ENCODE measurements around the gene HLA-DOB.
"Not testable (repeated sequence)": the region's sequence is repeated elsewhere in the genome, so short reads cannot be mapped to it uniquely, and the experiment has no call there.

The HLA-DOB gene

DNA sequence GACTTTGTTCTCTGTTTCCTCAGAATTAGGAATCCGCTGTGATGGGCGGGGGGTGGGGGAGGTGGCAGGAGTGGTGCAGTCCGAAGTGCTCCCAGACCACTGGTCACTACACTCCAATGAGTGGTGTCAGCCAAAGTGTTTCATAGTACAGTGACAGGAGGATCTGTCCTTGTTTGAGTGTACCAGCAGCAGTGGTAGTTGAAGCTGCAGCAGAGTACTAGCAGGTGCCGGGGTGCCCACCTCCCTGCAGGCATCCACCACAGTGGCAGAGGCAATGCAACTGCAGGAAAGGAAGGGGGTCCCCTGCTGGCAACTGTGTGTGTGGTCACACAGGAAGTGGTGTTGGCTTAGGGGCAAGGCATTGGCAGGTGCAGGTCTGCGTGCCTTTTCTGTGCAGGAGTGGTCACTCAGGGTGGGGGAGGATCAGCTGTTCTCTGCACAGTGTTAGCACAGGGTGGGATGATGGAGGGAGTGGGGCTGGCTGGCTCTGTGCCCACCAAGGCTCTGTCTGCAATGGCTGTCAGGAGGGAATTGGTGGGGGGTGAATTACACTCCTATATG is 9.7 kb downstream of the HLA-DOB start:
- DNase-seq: no peak

- not testable (repeated sequence) for DNase-seq
Measured at GRCh38 chr6:32805404-32805803, 11.4 kb downstream of the HLA-DOB start.

GRCh38 chr6:32803416-32803815 is 13.4 kb downstream of the HLA-DOB start:
- DNase-seq: no peak

DNA sequence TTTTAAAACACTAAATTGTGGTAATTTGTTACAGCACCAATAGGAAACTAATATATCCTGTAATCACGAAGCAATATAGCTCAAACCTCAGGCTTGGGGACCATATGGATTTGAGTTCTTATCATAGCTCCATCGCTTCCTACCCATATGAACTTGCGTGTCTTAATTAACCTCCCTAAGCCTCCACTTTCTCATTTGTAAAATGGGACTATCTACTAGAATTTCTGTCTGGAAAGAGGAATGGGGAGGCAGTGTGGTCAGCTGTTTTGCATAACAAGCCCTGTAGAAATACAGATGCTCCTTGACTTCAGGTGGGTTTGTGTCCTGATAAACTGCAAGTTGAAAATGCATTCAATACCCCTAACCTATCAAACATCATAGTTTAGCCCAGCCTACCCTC is 17.1 kb downstream of the HLA-DOB start:
- no peak for DNase-seq

- no peak for DNase-seq
Measured at GRCh38 chr6:32799168-32799567, 17.6 kb downstream of the HLA-DOB start.

DNA sequence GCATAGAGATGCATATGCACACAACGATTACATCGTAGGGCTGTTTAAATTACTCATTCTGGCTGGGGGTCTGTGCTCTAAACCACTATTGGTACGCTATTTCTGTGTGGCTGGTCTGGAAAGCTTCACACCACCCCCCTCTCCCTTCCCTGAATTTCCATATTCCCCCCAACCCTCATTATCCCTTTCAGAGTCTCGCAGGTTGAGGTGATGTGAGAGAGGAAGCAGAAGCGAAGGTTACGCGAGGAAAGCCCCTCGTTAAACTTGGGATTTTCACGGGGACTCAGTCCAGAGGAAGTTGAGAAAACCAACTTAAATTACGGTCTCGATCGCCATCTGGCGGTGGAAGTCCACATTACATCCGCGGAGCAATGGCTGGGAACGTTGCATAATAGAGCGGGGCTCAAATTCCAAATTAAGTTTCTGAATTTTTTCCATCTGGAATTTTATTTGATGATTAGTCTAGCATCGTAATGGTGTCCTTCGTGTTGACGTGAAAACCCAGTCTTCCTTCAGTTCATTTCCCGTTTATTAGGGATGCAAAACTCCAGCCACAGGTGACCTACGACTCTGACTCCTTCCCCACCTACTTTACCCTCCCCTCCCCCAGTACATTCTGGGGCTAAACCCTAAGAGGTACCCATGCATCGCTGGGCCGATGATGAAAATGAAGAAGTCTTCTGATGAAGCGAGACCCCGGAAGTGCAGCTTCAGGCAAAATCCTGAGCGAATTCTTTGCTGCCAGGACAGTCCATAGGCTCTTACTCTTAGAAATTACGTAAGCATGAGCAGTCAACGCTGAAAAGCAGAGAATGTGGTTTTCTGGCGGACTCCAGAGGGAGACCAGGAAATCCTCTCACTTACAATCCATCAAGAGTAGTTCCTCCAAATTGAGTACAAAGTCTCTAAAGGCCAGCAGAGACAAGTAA is 19.7 kb downstream of the HLA-DOB start:
- DNase-seq: peak; percentile 97

DNA sequence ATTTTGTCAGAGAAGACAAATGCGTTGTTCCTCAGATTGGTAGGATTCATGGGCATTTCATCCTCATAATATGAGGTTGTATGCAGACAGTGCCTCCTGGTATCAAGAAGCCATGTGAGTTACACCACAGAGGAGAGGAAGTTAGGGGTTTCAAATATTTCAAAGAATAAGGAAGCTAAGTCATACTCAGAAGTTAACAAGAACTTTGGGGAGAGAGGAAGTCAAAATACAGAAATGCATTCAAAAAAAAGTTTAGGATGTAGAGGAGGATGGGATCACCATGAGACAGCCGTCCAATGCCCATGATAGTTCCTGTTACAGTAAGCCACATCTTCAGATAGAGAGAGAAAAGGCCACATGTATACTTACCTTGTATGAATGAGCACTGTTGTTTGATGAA is 22.3 kb downstream of the HLA-DOB start:
- DNase-seq: no peak

GRCh38 chr6:32792901-32793435 is 23.8 kb downstream of the HLA-DOB start:
- no peak for DNase-seq

GRCh38 chr6:32790306-32790705 is 26.5 kb downstream of the HLA-DOB start:
- no peak for DNase-seq

DNA sequence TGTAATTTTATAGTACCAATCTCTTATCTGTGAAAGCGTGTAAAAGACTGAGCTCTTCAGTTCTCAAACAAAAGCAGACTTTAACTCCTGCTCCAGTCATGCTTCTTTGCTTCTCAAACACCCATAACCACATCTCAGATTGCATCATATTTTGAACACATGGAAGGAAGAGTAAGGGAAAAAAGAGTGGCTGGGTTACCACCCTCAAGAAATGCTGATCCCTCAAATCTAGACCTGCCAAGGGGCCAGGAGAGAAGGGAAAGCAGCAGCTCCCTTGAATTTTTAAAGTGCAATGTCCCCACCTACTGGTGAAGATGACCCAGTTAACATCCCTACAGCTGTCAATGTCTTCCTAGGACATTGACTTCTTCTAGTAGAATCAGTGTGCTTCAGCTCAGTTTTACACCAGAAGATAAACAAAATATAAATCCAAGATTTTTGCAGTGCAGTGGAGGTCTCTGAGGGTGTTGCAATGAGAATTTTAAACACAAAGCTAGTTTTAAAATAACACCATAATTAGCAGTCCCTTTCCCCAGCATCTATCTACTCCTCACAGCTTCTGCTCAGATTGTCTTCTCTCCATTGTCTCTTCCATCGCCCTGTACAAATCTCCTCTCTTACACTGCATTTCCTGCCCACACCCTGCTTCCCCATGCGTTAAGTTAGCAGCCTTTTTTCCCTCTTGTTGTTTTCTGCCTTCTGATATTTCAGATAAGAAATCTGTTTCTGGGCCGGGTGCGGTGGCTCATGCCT is 30.8 kb downstream of the HLA-DOB start:
- DNase-seq: no peak

DNA sequence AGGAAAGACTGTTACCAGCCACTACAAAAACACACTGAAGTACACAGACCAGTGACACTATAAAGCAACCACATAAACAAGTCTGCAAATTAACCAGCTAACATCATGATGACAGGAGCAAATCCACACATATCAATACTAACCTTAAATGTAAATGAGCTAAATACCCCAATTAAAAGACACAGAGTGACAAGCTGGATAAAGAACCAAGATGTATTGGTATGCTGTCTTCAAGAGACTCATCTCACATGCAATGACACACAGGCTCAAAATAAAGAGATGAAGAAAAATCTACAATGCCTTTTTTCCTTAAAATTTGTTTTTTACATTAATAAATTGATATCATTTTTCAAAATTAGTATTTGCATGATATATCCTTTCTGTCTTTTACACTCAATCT is 33.9 kb downstream of the HLA-DOB start:
- not testable (repeated sequence) for DNase-seq

DNA sequence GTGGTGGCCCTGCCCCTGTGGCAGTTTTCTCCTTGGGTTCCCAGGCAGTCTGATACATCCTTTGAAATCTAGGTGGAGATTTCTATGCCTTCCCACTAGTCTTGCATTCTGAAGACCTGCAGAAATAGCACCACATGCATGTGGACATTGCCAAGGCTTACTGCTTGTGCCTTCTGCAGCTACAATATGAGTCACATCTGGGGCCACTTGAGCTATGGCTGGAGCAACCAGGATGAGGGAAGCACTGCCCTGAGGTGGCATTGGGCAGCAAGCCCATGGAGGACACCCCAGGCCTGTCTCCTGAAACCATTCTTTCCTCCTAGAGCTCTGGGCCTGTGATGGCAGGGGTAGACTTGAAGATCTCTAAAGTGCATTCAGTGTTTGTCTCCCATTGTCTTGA is 37.8 kb downstream of the HLA-DOB start:
- no peak for DNase-seq

- no peak for DNase-seq
Measured at GRCh38 chr6:32775071-32775470, 41.7 kb downstream of the HLA-DOB start.

DNA sequence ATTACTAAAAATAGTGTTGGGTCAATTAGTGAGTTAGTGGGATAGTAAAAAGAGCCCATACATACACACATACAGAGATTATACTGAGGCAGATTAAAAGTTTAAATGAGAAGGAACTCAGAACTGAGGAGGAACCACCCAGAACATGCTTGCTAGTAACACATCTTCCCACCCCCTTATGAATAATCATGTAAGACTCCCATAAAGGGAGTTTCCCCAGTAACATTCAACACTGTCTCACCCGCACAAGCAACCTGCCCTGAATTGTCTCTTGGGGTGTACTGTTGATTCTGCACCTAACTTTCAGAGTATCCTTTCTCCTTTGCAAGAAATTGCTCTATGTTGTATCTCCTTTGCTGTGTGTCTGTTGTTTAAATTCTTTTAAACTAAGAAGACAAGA is 42.4 kb downstream of the HLA-DOB start:
- DNase-seq: no peak

GRCh38 chr6:32772656-32773055 is 44.1 kb downstream of the HLA-DOB start:
- DNase-seq: no peak

- no peak for DNase-seq
Measured at GRCh38 chr6:32764048-32764447, 52.8 kb downstream of the HLA-DOB start.

GRCh38 chr6:32763421-32763820 is 53.4 kb downstream of the HLA-DOB start, which contains the start of gene HLA-DQB2:
Gene HLA-DQB2 (minus strand): TSS chr6:32763532. CDS start chr6:32763470, 62 bp downstream.
- no peak for DNase-seq
